HG02885 (cell line): ENCODE measurements around the gene ABCF2.

Experiments
- ATAC-seq: cut with Tn5 transposase; IDR thresholded peaks from one replicate; pipeline ENCODE4 v1.9.1; 2021; ENCODE audit warnings: mild to moderate bottlenecking; ENCODE audit not compliant: unreplicated experiment, poor library complexity

The ABCF2 gene

DNA sequence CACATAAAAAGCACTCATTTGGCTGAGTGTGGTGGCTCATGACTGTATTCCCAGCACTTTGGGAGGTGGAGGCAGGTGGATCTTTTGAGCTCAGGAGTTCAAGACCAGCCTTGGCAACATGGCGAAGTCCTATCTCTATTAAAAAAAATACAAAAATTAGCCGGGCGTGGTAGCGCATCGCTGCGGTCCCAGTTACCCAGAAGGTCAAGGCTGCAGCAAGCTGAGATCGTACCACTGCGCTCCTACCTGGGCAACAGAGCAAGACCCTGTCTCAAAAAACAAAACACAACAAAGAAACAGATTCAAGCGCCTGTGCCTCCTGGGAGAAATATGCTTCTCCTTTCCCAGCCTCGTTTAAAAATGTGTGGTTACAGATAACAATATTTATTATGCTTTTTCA is 2.2 kb upstream of the ABCF2 start:
- ATAC-seq: no peak

DNA sequence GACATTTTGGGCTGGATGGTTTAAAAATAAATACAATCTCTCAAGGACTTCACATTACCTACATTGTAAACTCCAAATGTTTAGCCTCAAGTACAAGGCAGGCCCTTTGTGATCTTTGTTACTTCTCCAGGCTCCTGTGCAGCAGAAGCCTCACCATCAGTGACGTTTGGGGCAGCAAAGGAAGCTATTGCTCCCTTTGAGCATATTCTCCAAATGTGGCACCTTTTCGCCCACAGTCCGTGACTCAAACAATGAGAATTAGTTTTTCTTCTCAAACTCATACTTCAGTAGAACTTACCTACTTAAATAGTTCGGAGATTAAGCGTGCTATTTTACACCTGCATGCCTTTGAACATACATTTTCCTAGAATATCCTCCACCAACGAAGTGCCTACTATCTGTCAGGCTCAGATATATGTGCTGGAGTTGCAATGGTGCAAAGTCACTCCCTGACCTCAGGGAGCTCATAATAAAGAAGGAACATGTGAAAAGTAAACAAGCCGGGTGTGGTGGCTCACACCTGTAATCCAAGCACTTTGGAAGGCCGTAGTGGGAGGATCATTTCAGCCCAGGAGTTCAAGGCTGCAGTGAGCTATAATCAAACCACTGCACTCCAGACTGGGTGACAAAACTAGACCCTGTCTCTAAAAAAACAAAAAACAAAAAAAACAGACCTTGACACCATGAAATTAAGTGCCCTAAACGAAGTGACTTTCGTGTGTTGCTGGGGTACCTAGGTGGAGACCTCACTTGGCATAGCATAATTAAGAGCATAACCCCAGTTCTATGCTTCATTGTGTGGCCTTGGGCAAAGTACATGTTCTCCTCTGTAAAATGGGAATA is 1.2 kb upstream of the ABCF2 start:
- ATAC-seq: no peak

DNA sequence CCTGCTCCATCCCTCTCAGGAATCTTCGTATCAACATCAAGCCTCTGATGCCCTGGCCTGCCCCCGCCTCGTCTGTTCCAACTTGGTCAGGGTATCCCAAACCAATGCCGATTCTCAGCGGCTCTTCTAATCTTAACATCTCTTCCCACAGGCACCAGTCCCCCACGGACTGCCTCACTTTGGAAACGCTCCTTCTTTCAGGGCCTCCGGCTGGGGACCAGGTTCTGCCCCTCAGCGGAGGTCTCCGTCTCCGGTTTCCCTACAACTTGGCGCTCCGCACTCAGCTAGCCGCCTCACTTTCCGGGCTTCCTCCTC is 488 bp downstream of the ABCF2 start:
- no peak for ATAC-seq

DNA sequence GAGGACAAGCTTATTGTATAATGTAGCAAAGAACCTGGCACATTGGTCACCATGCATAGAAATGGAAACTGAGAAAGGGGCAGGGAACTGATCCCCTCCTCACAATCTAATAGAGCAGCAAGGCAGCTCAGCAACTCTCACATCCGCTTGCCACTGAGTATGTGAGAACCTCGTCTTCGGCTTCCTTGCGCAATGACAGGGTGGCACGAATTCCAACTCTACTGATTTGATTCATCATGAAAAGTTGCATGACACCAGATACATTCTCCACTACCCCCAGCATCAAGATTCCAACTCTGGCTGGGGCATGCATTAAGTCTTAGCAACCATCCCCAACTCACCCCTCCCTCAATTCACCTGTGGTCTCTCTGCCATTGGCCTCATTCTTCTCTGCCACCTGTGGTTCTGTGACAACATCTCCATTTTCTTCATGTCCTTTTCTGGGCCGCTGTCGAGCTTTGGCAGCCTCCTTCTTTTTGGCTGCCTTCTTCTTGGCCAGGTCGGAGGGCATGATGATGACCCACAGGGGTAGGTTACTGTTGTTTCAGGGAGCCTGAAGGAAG is 976 bp downstream of the ABCF2 start:
- no peak for ATAC-seq

DNA sequence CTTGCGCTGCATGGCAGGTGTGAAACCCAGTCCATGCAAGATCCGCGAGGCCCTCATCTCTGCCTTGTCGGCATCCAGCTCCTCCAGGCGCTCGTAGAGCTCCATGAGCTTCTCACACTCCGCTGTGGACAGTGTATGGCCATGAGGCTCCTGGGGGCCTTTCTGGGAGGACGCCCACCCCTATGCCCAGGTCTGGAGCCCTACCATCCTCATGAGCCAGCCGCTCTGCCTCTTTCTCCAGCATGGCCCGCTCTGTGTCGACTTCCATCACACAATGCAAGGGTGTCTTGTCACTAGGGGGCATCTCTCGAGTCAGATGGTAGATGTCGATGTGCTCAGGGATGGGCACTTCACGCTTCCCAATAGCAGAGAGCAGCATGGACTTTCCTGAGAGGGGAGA is 3.3 kb downstream of the ABCF2 start:
- no peak for ATAC-seq

DNA sequence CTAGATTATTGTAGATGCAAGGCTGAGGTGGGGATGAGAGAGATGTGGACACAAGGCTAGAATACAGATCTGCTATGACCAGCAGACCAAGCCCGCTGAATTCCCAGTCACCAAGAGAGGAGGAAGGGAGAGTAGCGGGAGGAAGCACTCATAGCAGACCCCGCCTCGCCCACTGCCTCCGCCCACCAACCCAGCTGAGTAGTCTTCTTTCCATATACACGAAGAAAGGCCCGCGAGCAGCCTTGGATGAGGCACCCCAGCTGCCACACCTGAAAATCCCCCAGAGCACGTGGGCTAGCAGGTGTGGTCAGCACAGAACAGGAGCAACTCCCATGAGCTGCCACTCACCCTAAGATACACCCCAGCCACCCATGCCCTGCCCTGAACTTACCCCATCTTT is 8.8 kb downstream of the ABCF2 start:
- no peak for ATAC-seq

DNA sequence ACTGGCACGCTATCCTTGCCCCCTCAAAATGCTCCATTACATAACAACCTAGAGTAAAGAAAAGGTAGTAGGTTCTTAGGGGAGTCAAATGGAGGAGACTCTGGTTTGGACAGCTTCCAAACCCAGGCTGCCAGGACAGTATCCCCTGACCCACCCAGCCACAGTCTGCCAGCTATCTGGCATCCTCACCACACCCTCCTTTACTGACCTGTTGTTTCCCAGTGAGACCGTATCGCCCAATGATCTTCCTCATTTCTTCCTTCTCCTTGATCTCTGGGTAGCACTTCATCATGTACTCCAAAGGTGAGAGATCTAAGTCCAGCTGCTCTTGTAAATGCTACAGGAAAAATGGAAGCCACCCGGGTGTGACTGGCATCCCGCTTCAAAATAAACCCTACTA is 11.6 kb downstream of the ABCF2 start:
- no peak for ATAC-seq

DNA sequence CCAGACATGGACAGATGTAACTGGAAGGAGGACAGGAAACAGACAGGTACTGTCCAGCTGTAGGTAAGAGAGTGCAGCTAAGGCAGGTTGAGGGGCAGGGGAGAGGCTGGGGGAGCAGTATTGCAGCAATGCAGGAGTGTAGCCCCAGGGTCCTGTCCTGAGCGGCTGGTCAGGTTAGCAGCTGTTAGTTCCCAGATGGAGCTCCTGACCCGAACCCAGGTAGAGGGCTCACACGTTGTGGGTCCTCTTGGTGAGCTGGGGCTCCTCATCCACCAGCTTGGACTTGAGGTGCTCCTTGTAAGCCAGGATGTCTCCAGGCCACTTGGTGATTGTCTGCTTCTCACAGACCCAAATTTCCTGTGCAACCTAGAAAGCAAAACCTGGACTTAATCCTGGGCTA is 13.2 kb downstream of the ABCF2 start:
- no peak for ATAC-seq

DNA sequence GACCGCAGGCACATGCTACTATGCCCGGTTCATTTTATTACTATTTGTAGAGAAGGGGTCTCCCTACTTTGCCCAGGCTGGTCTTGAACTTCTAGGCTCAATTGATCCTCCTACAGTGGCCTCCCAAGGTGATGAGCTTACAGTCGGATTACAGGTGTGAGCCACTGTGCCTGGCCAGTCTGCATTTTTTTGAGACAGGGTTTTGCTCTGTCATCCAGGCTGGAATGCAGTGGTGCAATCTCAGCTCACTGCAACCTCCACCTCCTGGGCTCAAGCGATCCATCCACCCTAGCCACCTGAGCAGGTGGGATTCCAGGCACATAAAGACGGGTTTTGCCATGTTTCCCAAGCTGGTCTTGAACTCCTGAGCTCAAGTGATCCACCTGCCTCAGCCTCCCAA is 14.4 kb downstream of the ABCF2 start:
- no peak for ATAC-seq

DNA sequence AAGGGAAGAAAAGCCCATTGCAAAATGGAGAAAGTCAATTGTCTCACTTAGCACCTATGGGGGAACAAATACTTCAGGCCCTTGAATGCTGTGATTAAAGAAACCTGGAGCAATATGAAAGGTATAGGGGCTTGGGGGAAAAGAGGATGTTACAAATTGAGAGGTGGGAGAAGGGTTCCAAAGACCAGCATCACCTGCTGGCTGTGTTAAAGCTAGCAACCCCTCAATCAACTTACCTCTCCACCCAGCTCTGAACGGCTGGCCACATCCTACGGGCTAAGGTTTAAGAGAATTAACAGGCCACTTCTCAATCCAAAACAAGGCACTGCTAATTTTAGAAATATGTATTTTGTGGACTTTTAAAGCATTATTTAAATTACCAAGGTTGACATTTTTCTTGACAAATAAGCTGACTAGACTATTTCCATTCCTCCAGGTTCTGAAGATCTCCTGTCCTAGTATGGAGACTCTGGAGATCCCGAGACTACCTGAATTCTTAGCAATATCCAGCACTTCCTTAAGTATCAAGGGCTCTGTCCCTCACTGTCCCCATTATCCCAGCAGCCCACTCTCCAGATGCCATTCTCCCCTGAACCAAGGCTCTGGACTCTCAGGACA is 15.7 kb downstream of the ABCF2 start:
- no peak for ATAC-seq

DNA sequence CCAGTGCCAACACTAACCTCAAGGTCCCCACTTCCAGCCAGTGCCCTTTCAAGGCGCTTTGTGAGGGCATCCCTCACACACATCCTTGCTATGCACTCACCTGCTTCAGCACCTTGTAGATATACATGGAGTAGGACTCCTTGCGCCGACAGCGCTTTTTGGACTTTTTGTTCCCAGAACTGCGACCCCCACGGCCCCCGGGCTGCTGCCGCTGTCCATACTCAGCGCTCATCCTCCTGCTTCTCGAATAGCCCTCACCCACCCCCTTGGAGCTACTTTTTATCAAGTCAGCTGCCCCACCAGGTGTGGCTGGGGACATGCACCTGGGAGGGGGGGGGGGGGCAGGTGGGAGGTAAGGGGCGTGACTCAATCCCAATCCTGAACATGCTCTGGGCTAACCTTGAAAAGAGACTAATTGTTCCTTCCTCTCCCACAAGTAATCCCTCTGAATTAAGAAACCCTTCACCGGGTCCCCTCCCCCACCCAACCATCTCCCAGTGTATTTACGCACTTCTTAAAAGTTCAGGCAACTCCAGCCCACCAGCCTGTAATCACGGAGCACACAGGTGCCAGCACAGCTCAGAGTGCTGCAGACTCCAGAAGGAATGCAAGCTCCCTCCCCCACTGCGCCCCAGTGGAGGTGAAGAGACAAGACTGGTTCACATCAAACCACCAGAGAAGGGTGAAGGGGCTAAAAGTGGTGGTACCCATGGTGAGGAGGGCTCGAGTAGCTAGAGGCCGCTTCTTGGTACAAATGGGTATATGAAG is 16.7 kb downstream of the ABCF2 start, which contains the start of gene H2BK1:
Gene H2BK1 (minus strand): TSS at position 402 of the 768 bp plus-strand sequence. CDS start 170 bp downstream, at position 232.
- ATAC-seq: no peak

DNA sequence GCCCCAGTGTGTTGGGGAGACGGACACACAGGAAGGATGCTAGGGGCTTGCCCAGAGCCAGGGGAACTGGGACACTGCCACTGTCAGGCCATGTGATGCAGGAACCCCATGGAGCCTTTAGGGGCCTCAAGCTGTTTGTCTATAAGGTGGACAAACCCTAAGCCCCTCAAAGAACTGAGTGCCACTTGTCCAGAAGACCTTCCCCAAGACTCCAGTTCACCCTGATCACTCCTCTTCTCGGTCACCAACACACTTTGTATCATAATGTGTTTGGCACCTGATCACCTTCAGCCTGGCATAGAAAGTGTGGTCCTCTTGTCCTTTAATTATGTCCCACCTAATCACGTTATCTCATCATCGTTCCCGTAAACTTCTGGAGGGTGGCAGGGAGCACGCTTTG is 17.4 kb downstream of the ABCF2 start:
- ATAC-seq: no peak

DNA sequence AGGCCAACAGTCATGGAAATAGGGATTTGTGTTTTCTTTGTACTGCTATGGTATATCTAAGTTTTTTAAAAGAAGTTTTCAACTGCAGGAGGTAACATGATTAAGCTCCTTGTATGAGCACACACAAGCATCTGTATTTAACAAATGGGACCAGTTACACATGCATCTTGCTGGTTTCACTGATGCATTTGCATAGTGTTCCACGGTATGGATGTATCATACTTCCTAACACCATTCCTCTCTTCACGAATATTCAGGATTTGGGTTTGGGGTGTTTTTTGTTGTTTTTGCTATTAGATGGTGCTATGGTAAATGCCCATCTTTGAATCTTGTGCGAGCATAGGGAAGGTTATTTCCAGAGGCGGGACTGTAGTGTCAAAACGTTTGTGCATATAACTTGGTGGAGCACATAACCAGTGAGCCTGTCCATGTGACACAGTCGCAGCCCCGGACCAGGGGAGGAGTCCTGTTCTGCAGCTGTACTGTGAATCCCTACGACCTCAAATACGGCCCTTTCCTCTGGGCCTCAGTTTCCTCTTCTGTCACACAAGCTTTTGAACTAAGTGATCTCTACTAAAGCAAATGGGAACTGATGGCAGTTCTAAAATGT is 18.6 kb downstream of the ABCF2 start:
- ATAC-seq: no peak

DNA sequence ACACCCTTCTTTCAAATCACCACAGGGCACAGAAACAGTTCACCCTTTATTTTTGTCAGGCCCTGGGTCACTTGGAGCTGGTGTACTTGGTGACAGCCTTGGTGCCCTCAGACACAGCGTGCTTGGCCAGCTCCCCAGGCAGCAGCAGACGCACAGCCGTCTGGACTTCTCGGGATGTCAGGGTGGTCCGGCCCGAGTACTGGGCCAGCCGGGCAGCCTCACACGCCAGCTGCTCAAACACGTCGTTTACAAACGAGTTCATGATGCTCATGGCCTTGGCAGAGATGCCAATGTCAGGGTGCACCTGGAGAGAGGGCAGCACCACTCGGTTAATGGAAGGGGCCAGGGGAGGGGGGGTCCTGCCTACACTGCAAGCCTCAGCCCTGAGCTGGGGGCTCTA is 19.2 kb downstream of the ABCF2 start:
- ATAC-seq: no peak

DNA sequence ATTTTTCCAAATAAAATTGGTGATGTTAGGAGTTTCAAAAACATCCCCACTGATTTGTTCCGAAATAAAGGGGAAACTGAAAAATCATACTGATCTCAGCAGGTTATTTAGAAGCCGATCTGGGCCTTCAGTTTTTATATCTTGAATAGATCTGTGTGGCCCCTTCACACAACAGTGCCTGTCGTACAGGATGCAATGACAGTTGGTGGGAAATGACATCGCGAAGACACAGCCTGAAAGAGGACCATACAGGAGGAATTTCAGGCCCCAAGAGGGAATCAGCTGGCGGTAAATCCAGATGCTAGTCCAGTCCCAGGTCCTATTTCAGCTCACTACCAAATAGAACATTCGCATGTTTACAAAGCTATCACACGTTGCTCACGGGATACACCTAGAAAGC is 19.7 kb downstream of the ABCF2 start:
- no peak for ATAC-seq

DNA sequence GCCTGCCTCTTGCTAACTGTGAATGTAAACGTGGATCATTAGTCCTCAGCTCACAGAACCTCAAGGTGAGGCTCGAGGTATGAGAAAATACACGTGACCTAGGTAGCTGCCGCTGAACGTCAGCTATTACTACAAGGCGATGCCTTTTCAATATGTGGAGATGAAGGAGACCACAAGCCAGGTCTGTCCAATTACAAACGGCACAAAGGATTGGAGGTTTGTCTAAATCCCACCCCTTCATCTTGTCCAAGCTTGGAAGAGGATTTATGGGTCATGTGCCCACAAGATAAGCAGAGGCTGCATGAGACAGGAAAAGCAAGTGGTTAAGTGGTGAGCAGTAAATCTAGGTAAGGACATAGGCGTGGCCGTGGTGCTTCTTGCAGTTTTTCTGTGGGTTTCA is 20.1 kb downstream of the ABCF2 start:
- no peak for ATAC-seq

DNA sequence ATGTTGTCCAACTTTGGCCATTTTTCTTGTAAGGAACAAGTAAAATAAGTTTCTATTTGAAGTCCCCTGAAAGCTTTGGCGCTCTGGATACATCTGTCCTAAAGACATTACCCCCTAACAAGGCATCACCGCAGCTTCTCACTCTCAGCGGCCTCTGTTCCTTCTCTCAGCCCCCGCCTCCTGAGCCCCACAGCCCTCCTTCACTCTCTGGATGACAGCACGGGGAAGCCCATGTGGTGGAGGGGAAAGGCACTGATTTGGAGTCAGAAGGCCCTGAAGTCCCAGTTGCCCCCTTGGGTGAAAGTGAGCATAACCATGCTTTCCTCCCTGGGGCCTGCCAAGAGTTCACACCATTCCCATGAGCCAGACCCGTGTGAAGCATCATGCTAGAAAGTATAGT is 21.3 kb downstream of the ABCF2 start:
- no peak for ATAC-seq

DNA sequence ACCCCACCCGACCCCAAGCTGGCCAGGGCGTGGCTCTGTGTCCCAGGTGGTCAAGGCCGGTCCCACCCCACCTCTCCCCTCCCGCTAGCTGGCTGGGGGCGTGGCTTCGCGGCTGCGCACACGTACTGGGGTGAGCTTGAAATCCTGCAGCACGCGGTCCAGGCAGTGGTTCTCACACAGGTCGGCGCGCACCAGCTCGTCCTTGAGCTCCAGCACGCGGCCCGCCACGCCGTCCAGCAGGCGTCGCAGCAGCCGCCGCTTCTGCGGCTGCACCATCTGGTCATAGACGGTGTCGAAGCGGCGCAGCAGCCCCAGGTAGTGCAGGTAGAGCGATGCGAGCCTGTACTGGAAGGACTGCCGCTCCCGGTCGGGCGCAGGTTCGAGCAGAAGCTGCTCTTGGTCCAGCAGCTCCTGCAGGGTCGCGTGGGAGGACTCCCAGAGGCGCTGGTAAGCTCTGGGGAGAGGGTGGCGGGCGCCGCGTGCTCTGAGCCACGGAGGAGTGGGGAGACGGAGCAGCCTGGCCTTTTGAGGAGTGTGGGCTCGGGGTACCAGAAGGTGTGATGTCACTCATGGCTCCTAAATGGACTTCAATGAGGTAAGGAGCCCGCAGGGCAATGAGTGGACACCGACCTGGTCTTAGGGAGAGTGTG is 22.5 kb downstream of the ABCF2 start:
- no peak for ATAC-seq

DNA sequence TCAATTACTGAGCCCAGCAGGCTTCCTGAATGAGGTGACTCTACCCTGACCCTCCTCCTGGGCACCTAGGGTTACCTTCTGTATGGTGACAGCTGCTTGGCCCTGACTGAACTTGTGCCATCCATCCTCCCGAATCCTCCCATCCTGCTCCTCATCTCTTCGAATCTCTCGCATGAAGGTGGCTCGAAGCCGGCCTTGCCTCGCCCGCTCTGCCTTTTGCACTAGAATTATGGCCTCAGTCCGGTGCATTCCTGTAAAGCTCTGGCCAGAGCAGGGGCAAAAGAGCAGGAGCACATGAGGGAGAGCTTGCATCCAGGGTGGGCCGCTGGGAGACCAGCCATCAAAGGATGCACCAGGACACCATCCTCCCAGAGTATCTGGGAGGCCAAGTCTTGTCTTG is 24.2 kb downstream of the ABCF2 start:
- no peak for ATAC-seq

DNA sequence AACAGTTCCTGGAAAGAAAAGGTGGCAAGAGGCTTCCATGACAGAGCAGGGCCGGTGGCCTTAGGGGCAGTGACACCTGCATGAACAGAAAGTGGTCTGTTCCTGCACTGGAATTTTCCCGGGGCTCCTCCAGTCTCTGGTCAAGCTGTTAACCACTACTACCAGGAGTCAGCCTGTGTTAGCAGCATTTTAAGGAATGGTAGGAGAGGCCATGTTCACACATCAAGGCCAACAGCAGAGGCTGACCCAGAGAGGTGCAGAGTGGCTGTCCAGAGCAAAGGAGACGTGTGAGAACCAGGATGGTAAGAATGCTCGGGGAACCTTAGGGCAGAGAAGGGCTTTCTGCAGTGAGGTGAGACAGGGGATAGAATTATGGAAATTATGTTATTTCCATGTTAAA is 25.3 kb downstream of the ABCF2 start:
- ATAC-seq: no peak
